ENCODE data around the gene TYW1. TPM values are rescaled to one million over a fixed set of nuclear protein-coding genes. Genes with fewer than 3 reads are reported as not detected.
"Not testable (repeated sequence)": the region's sequence is repeated elsewhere in the genome, so short reads cannot be mapped to it uniquely, and the experiment has no call there.

TYW1 gene
- total RNA-seq, 4 donors from 2014 or later = 6.8 to 24.6 (median 17.5) TPM

- 42 to 67% methylated on average over 5 to 6 of the region's 6 CpGs for WGBS, 2 donors
- TF ChIP-seq CTCF (IDR thresholded peaks at IDR 0.05) = peak in 2 of 6 experiments; percentile 10 to 17
- DNase-seq; H3K36me3 ChIP-seq; intact Hi-C loops (cut with DNase I); H3K4me1 ChIP-seq; H3K4me3 ChIP-seq; H3K27ac ChIP-seq; H3K27me3 ChIP-seq; H3K9me3 ChIP-seq: not testable (repeated sequence)
These were observed 180.1 kb downstream of the TYW1 start for GRCh38 chr7:67176730-67177129.

GRCh38 chr7:67178915-67179688 lies 182.5 kb downstream of the TYW1 start:
- not testable (repeated sequence) for H3K27me3 ChIP-seq
- H3K27ac ChIP-seq = peak overlapping the region in 1 of 4 donors; percentile 46

GRCh38 chr7:67182956-67183750 lies 186.5 kb downstream of the TYW1 start:
- H3K9me3 ChIP-seq; DNase-seq; intact Hi-C loops (cut with DNase I); H3K4me1 ChIP-seq; H3K4me3 ChIP-seq; H3K27me3 ChIP-seq; H3K36me3 ChIP-seq: not testable (repeated sequence)
- WGBS, 2 donors = 76 to 88% methylated on average over 5 to 12 of the region's 17 CpGs
- peak overlapping the region in 3 of 4 donors; percentile 30 to 49 (median 36) for H3K27ac ChIP-seq

More at GRCh38 chr7:67178915-67179688, 182.5 kb downstream of the TYW1 start:
- H3K9me3 ChIP-seq; intact Hi-C loops (cut with DNase I); H3K36me3 ChIP-seq; H3K4me1 ChIP-seq; DNase-seq; H3K4me3 ChIP-seq: not testable (repeated sequence)
- 25 to 71% methylated on average over 1 to 4 of the region's 5 CpGs for WGBS, 2 donors

- WGBS, 2 donors = 91 to 95% methylated on average over 5 to 9 of the region's 10 CpGs
- peak overlapping the region in 3 of 4 donors; percentile 29 to 53 (median 42) for H3K27ac ChIP-seq
- intact Hi-C loops (cut with DNase I); H3K27me3 ChIP-seq; H3K4me3 ChIP-seq; H3K4me1 ChIP-seq; H3K9me3 ChIP-seq; DNase-seq; H3K36me3 ChIP-seq: not testable (repeated sequence)
These were observed 188.5 kb downstream of the TYW1 start for GRCh38 chr7:67184912-67185659.

DNA sequence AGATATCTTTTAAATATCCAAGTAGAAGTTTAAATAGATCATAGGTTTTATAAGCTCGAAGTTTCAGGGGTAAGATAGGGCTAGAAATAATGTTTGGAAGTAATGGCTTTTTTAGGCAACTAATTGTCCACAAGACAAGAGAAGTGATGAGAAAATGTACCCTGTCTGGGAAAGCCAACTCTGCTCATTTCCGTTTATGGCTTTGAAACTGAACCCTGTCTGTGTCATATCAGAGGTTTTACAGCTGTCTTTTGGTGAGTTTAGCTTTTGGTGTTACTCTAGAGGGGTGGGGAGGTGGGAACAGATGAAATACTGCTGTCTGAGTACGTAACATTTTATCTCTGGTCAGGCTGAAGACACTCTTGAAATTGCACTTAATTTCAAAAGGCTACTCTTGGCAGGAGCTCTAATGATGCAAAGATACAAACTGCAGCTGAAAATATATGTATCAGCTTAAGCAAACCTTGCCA lies 189.1 kb downstream of the TYW1 start:
- H3K4me1 ChIP-seq; H3K27me3 ChIP-seq; H3K9me3 ChIP-seq; H3K36me3 ChIP-seq; intact Hi-C loops (cut with DNase I); DNase-seq; H3K4me3 ChIP-seq: not testable (repeated sequence)
- 64 to 72% methylated on average over 2 of the region's 3 CpGs for WGBS, 2 donors
- H3K27ac ChIP-seq = peak overlapping the region in 2 of 4 donors; percentile 29 to 42

- H3K27ac ChIP-seq; H3K36me3 ChIP-seq; H3K4me3 ChIP-seq; intact Hi-C loops (cut with DNase I); H3K27me3 ChIP-seq; DNase-seq; H3K9me3 ChIP-seq: not testable (repeated sequence)
- peaks cover 0 to 13% (median 0%) of the 10 kb centered on the region in 3 donors for H3K4me1 ChIP-seq
- 94 to 95% methylated on average over 6 to 8 of the region's 8 CpGs for WGBS, 2 donors
These were observed 192.5 kb downstream of the TYW1 start for GRCh38 chr7:67189160-67189559.

- DNase-seq; intact Hi-C loops (cut with DNase I); H3K9me3 ChIP-seq; H3K4me3 ChIP-seq; H3K27me3 ChIP-seq; H3K36me3 ChIP-seq; H3K27ac ChIP-seq: not testable (repeated sequence)
- 66 to 69% methylated on average over 3 of the region's 4 CpGs for WGBS, 2 donors
- H3K4me1 ChIP-seq = peaks cover 0 to 13% (median 0%) of the 10 kb centered on the region in 3 donors
These were observed 193.3 kb downstream of the TYW1 start for GRCh38 chr7:67189801-67190465.

GRCh38 chr7:67191002-67191720 lies 194.5 kb downstream of the TYW1 start:
- H3K27me3 ChIP-seq; H3K9me3 ChIP-seq; H3K4me3 ChIP-seq; DNase-seq; intact Hi-C loops (cut with DNase I); H3K27ac ChIP-seq; H3K36me3 ChIP-seq: not testable (repeated sequence)
- H3K4me1 ChIP-seq = peaks cover 0 to 13% (median 0%) of the 10 kb centered on the region in 3 donors
- 90 to 93% methylated on average over 3 to 4 of the region's 5 CpGs for WGBS, 2 donors

DNA sequence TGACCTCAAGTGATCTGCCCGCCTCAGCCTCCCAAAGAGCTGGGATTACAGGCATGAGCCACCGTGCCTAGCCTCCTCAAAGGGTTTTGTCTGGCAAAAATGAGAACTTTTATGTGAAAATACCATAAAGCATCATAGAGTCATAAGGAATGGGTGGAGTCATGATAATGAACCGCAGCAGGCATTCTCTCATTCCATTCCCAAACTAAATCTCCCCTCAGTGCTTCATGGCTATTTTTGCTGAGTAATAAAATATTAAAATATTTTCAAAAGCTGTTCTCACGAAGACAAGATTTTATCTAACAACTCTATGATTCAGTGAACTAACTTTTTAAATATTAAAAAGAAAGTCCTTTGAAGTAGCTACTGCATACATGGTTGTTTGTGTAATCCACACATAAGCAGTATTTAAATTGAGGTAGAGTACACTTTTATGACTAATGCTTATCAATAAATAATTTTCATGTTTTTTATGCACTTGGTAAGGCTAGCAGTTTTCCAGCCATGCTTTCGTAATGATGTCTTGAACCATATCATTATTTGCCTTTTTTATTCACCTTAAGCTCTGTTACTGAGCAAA lies 195.6 kb downstream of the TYW1 start:
- DNase-seq; H3K4me3 ChIP-seq; intact Hi-C loops (cut with DNase I); H3K9me3 ChIP-seq; H3K36me3 ChIP-seq; H3K27me3 ChIP-seq: not testable (repeated sequence)
- Histone ChIP-seq H3K4me1 (peaks cover 0 to 13% (median 0%) of the 10 kb centered on the region in 3 donors), H3K27ac (peak overlapping the region in 1 of 4 donors; percentile 25)
- WGBS, 2 donors = 75 to 93% methylated on average over 4 to 5 of the region's 5 CpGs

- H3K9me3 ChIP-seq; H3K27me3 ChIP-seq; H3K4me3 ChIP-seq; DNase-seq; intact Hi-C loops (cut with DNase I); H3K36me3 ChIP-seq: not testable (repeated sequence)
- H3K27ac ChIP-seq = peak overlapping the region in 3 of 4 donors; percentile 20 to 65 (median 25)
- WGBS, 2 donors = 68 to 71% methylated on average over 11 of the region's 11 CpGs
- H3K4me1 ChIP-seq = peaks cover 0 to 13% (median 0%) of the 10 kb centered on the region in 3 donors
These were observed 196.4 kb downstream of the TYW1 start for GRCh38 chr7:67192889-67193613.
